Glutamatergic neuron (in vitro differentiated cells): ENCODE measurements around the gene PRSS23. TPM values are rescaled to one million over a fixed set of nuclear protein-coding genes. Genes with fewer than 3 reads are reported as not detected.

Source experiments
- DNase-seq: peaks from one replicate; pipeline ENCODE4 v3.0.0; 2022
- H3K27ac Mint-ChIP-seq: one replicate; pipeline ENCODE4 v1.8.0; 2020; ENCODE audit warnings: mild to moderate bottlenecking, mixed read lengths, inconsistent platforms; ENCODE audit not compliant: unreplicated experiment
- H3K27me3 Mint-ChIP-seq: one replicate; pipeline ENCODE4 v1.8.0; 2020; ENCODE audit warnings: mild to moderate bottlenecking, moderate library complexity, mixed read lengths, inconsistent platforms; ENCODE audit not compliant: unreplicated experiment
- H3K36me3 Mint-ChIP-seq: one replicate; pipeline ENCODE4 v1.8.0; 2020; ENCODE audit warnings: mild to moderate bottlenecking, mixed read lengths, inconsistent platforms; ENCODE audit not compliant: unreplicated experiment
- H3K4me1 Mint-ChIP-seq: one replicate; pipeline ENCODE4 v1.8.0; 2020; ENCODE audit warnings: mild to moderate bottlenecking, low read depth, mixed read lengths, inconsistent platforms; ENCODE audit not compliant: unreplicated experiment
- H3K4me3 Mint-ChIP-seq: one replicate; pipeline ENCODE4 v1.8.0; 2020; ENCODE audit warnings: mild to moderate bottlenecking, mixed read lengths, inconsistent platforms; ENCODE audit not compliant: unreplicated experiment
- H3K9me3 Mint-ChIP-seq: one replicate; pipeline ENCODE4 v1.8.0; 2020; ENCODE audit warnings: mild to moderate bottlenecking, moderate library complexity, mixed read lengths, inconsistent platforms; ENCODE audit not compliant: unreplicated experiment
- CTCF ChIP-seq: fragments of 200-600 bp; sonication (generic); IDR thresholded peaks from one replicate; pipeline ENCODE4 v1.5.0; 2021; ENCODE audit not compliant: partially characterized antibody, unreplicated experiment
- total RNA-seq: library from RNA; stranded (reverse); fragmentation: NEBNext Ultra II Directional; extraction: Animal tissue kit (Norgen Biotek cat#: 25700); gene quantifications from one replicate; pipeline ENCODE4 v1.2.1, GENCODE V29; 2021; ENCODE audit not compliant: unreplicated experiment

Gene PRSS23
- total RNA-seq, 1 donor from 2014 or later, result 20.2 TPM

- no peak for DNase-seq
- H3K27ac Mint-ChIP-seq, result no peak overlapping the region
- H3K4me1 Mint-ChIP-seq, result no peaks in the 10 kb centered on the region
- no peaks in the 10 kb centered on the region for H3K36me3 Mint-ChIP-seq
- H3K4me3 Mint-ChIP-seq, result no peak overlapping the region
- TF ChIP-seq CTCF, result no peak
- peaks cover 2% of the 10 kb centered on the region for H3K27me3 Mint-ChIP-seq
- H3K9me3 Mint-ChIP-seq, result no peaks in the 10 kb centered on the region
Observed at GRCh38 chr11:86790195-86790725, 10.1 kb upstream of the PRSS23 start.

- no peaks in the 10 kb centered on the region for H3K4me1 Mint-ChIP-seq
- TF ChIP-seq CTCF, result no peak
- H3K9me3 Mint-ChIP-seq, result no peaks in the 10 kb centered on the region
- H3K27ac Mint-ChIP-seq, result no peak overlapping the region
- no peak overlapping the region for H3K4me3 Mint-ChIP-seq
- no peaks in the 10 kb centered on the region for H3K36me3 Mint-ChIP-seq
- DNase-seq, result no peak
- H3K27me3 Mint-ChIP-seq, result peaks cover 2% of the 10 kb centered on the region
Observed at GRCh38 chr11:86790867-86791849, 9.2 kb upstream of the PRSS23 start.

- TF ChIP-seq CTCF, result no peak
- Mint-ChIP-seq H3K4me1 (no peaks in the 10 kb centered on the region), H3K27me3 (peaks cover 2% of the 10 kb centered on the region), H3K36me3 (no peaks in the 10 kb centered on the region), H3K9me3 (no peaks in the 10 kb centered on the region), H3K27ac (no peak overlapping the region), H3K4me3 (no peak overlapping the region)
- no peak for DNase-seq
Observed at GRCh38 chr11:86792150-86792549, 8.2 kb upstream of the PRSS23 start.

GRCh38 chr11:86793307-86793706 lies 7.0 kb upstream of the PRSS23 start:
- no peaks in the 10 kb centered on the region for H3K9me3 Mint-ChIP-seq
- no peaks in the 10 kb centered on the region for H3K36me3 Mint-ChIP-seq
- DNase-seq, result no peak
- H3K4me1 Mint-ChIP-seq, result no peaks in the 10 kb centered on the region
- no peak for TF ChIP-seq CTCF
- H3K27ac Mint-ChIP-seq, result no peak overlapping the region
- peaks cover 2% of the 10 kb centered on the region for H3K27me3 Mint-ChIP-seq
- H3K4me3 Mint-ChIP-seq, result no peak overlapping the region

GRCh38 chr11:86795511-86795910 lies 4.8 kb upstream of the PRSS23 start:
- H3K9me3 Mint-ChIP-seq, result peaks cover 2% of the 10 kb centered on the region
- no peaks in the 10 kb centered on the region for H3K4me1 Mint-ChIP-seq
- no peak for TF ChIP-seq CTCF
- no peak overlapping the region for H3K27ac Mint-ChIP-seq
- peaks cover 2% of the 10 kb centered on the region for H3K27me3 Mint-ChIP-seq
- no peaks in the 10 kb centered on the region for H3K36me3 Mint-ChIP-seq
- no peak for DNase-seq
- no peak overlapping the region for H3K4me3 Mint-ChIP-seq
